Left ventricle myocardium superior (tissue), 1 donor: ENCODE measurements around the gene TAP1. TPM values are rescaled to one million over a fixed set of nuclear protein-coding genes. Genes with fewer than 3 reads are reported as not detected.
A peak's percentile ranks its signal among the peaks of the same experiment; 100 is the strongest.
"Not testable (repeated sequence)": the region's sequence is repeated elsewhere in the genome, so short reads cannot be mapped to it uniquely, and the experiment has no call there.

Experiments used
- ATAC-seq: fragments of 200-7000 bp; cut with Tn5 transposase; one replicate; pipeline ENCODE4 v1.9.1; 2020; ENCODE audit warnings: mild to moderate bottlenecking, moderate library complexity
- DNase-seq: peaks from one replicate; pipeline ENCODE4 v3.0.0-alpha.2; 2020
- intact Hi-C: fragments of 100-400 bp; cut with micrococcal nuclease; formaldehyde crosslinking; loops from one replicate; pipeline ENCODE4 v1.11.0; 2022
- total RNA-seq: library from RNA; stranded (reverse); fragmentation: NEBNext Ultra II Directional; extraction: Animal tissue kit (Norgen Biotek cat#: 25700); gene quantifications from one replicate; pipeline ENCODE4 v1.2.1, GENCODE V29; 2021
- donor health status: DM: no; HTN: yes; CAD: no; lungs with severe emphysema.

Gene TAP1
- total RNA-seq, 1 donor from 2014 or later: 14.6 TPM

DNA sequence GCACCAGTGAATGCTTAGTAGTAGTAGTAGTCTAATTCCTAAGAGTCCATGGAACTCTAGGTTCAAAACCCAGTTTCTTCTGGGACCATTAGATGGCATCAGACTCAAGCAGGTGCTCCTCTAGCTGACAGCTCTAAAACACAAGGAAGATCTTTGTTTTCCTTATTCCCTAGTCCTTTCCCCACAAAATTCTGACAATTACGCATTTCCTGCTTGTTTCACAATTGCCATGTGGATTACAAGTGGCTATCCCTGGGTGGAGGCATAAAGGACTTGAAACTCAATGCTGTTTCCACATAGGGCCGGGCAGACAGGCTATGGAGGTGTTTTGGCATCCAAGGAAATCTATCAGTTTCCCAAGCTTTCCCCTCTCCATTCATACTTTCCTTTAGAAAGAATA, 27.5 kb downstream of the TAP1 start:
- intact Hi-C loops: no loop called here

GRCh38 chr6:32819729-32820128, 33.8 kb downstream of the TAP1 start:
- intact Hi-C loops: no loop called here
- DNase-seq (no peak), ATAC-seq (no peak)

More for the DNA sequence above, 27.5 kb downstream of the TAP1 start:
- ATAC-seq (peak; percentile 83), DNase-seq (no peak)

GRCh38 chr6:32818867-32819266, 34.6 kb downstream of the TAP1 start:
- intact Hi-C loops: no loop called here
- ATAC-seq (no peak), DNase-seq (no peak)

DNA sequence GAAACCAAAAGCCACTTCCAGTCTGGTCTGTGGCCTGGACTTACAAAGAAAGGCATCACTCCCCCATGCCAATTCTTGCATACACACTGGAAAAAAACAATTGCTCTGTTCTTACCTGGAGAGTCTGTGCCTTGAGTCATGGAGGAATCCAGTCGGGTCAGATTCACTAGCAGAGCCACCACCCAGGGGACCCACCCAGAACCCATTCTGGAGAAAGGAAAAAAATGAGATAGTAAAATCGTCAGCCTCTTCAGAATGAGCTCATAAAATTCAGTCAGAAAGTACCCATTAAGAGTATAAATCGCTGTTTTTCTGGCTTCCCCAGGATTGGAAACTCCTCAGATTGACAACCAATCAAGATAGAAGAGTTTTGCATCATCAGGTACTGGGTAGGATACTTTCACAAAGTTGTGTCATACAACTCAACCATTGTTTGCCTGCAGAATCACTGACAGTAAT, 36.7 kb downstream of the TAP1 start, which contains the start of gene HLA-DOB:
Gene HLA-DOB (minus strand): TSS at position 257 of the 459 bp plus-strand sequence. CDS start 51 bp downstream, at position 206.
- ATAC-seq (no peak), DNase-seq (no peak)
- intact Hi-C loops: no loop called here

DNA sequence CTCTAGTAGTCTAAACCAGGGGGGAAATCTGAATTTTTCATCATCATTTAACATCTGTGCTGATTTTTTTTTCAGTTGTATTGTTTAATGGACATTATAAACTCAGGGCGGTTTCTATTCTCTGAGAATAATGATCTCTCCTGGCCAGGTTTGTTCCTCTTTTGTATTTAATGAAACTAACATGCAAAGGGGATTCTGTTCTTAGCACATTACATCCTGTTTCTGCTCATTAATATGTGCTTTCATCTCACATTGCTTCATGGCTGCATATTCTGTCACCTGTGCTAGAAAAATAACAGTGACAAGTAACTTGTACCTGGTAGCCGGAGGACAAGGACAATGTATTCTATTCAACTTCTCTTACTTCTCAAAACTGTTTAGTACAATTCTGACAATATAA, 37.5 kb downstream of the TAP1 start:
- intact Hi-C loops: no loop called here
- ATAC-seq: no peak

DNA sequence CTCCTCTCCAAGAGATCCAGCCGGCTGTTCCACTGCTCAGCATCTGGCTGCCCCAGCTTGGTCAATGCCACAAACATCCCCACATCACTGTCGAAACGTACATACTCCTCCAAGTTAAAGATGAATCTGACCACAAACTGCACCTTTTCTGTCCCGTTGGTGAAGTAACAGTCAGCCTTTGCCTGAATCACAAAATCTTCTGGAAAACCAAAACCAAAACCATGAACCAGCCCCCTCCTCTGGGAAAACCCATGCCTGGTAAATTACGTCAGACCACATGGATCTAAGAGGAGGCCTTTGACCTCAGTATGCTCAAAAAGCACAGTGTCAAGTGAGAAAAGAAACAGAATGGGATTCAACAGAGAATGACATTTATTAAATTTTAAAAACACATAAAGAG, 38.4 kb downstream of the TAP1 start:
- intact Hi-C loops: no loop called here
- ATAC-seq: peak; percentile 41
- no peak for DNase-seq

More for the DNA sequence above, 37.5 kb downstream of the TAP1 start:
- DNase-seq: no peak

- ATAC-seq (no peak), DNase-seq (no peak)
- intact Hi-C loops: no loop called here
Observed at GRCh38 chr6:32814145-32814544, 39.4 kb downstream of the TAP1 start.

GRCh38 chr6:32809171-32809570, 44.3 kb downstream of the TAP1 start:
- DNase-seq (no peak), ATAC-seq (no peak)
- intact Hi-C loops: no loop called here

GRCh38 chr6:32807020-32807580, 46.4 kb downstream of the TAP1 start:
- ATAC-seq (no peak), DNase-seq (no peak)
- intact Hi-C loops: no loop called here

- intact Hi-C loops, DNase-seq, ATAC-seq: not testable (repeated sequence)
Observed at GRCh38 chr6:32805404-32805803, 48.1 kb downstream of the TAP1 start.

DNA sequence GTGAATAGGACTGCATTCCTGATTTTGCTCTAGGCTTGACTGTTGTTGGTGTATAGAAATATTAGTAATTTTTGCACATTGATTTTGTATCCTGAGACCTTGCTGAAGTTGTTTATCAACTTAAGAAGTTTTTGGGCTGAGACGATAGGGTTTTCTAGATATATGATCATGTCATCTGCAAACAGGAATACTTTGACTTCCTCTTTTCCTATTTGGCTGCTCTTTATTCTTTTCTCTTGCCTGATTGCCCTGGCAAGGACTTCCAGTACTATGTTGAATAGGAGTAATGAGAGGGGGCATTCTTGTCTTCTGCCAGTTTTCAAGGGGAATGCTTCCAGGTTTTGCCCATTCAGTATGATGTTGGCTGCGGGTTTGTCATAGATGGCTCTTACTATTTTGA, 50.1 kb downstream of the TAP1 start:
- no peak for ATAC-seq
- intact Hi-C loops: no loop called here
- no peak for DNase-seq

- DNase-seq (no peak), ATAC-seq (no peak)
Observed at GRCh38 chr6:32799740-32800139, 53.8 kb downstream of the TAP1 start.

DNA sequence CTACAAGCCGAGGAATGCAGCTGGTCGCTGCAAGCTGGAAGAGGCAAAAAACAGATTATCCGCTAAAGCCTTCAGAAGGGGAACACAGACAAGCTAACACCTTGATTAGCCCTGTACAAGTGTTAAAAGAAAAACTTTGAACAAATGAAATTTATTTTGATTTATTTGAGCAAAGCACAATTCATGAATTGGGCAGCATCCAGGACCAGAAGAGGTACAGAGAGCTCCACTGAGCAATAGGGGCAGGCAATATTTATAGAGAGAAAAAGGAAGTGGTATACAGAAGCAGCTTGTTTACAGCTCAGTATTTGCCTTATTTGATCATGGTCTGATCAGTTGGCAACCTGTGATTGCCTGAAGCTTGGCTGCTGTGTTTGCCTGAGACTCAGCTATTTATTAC, 54.3 kb downstream of the TAP1 start:
- DNase-seq (no peak), ATAC-seq (no peak)
- intact Hi-C loops: loop anchor here (10.0 kb wide), 1 partner anchor 384 kb away; no protein-coding TSS in a partner anchor

More at GRCh38 chr6:32799740-32800139, 53.8 kb downstream of the TAP1 start:
- intact Hi-C loops: loop anchor here (10.0 kb wide), 1 partner anchor 385 kb away; no protein-coding TSS in a partner anchor

DNA sequence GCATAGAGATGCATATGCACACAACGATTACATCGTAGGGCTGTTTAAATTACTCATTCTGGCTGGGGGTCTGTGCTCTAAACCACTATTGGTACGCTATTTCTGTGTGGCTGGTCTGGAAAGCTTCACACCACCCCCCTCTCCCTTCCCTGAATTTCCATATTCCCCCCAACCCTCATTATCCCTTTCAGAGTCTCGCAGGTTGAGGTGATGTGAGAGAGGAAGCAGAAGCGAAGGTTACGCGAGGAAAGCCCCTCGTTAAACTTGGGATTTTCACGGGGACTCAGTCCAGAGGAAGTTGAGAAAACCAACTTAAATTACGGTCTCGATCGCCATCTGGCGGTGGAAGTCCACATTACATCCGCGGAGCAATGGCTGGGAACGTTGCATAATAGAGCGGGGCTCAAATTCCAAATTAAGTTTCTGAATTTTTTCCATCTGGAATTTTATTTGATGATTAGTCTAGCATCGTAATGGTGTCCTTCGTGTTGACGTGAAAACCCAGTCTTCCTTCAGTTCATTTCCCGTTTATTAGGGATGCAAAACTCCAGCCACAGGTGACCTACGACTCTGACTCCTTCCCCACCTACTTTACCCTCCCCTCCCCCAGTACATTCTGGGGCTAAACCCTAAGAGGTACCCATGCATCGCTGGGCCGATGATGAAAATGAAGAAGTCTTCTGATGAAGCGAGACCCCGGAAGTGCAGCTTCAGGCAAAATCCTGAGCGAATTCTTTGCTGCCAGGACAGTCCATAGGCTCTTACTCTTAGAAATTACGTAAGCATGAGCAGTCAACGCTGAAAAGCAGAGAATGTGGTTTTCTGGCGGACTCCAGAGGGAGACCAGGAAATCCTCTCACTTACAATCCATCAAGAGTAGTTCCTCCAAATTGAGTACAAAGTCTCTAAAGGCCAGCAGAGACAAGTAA, 56.4 kb downstream of the TAP1 start:
- peak; percentile 76 for ATAC-seq
- intact Hi-C loops: loop anchor here (10.0 kb wide), 1 partner anchor 382 kb away; no protein-coding TSS in a partner anchor

More for the DNA sequence above, 56.4 kb downstream of the TAP1 start:
- DNase-seq: peak; percentile 85

Other genes starting within 250 kb of the TAP1 start
- 4.9 TPM for gene HLA-DQA1, start 216.3 kb downstream of the TAP1 start, total RNA-seq
- gene HLA-DQB1, start 187.0 kb downstream of the TAP1 start, total RNA-seq: 4.4 TPM
- 2.7 TPM for gene HLA-DQA2, start 112.3 kb downstream of the TAP1 start, total RNA-seq
- 3.3 TPM for gene HLA-DQB2, start 90.2 kb downstream of the TAP1 start, total RNA-seq
- 0.32 TPM for gene HLA-DOB, start 36.7 kb downstream of the TAP1 start, total RNA-seq
- gene TAP2, start 15.0 kb downstream of the TAP1 start, total RNA-seq: 20.8 TPM
- 16.2 TPM for gene PSMB8, start 9.7 kb downstream of the TAP1 start, total RNA-seq
- gene PSMB9, start 488 bp upstream of the TAP1 start, total RNA-seq: 16.3 TPM
- gene HLA-DMB, start 87.3 kb upstream of the TAP1 start, total RNA-seq: 10.6 TPM
- 20.0 TPM for gene HLA-DMA, start 99.4 kb upstream of the TAP1 start, total RNA-seq
- gene BRD2, start 114.9 kb upstream of the TAP1 start, total RNA-seq: 73.8 TPM
- 1.8 TPM for gene HLA-DOA, start 155.9 kb upstream of the TAP1 start, total RNA-seq
- gene HLA-DPA1, start 219.9 kb upstream of the TAP1 start, total RNA-seq: 37.7 TPM
- 41.5 TPM for gene HLA-DPB1, start 222.3 kb upstream of the TAP1 start, total RNA-seq